Vagina (tissue), 2 donors: ENCODE measurements around the gene ANG.

Experiments
- CTCF ChIP-seq, 3 experiments: fragments of 450-650 bp in 2 of 3; fragments of 200-600 bp in 1 of 3; sonication (generic) in 1 of 3; IDR thresholded peaks; one replicate each; pipeline ENCODE4 v1.5.1; 2017 to 2019; ENCODE audit warnings: antibody characterized with exemption in 3 of 3, mild to moderate bottlenecking in 2 of 3, moderate library complexity in 2 of 3
- POLR2AphosphoS5 ChIP-seq, 2 donors: sonication (generic); formaldehyde crosslinking; IDR thresholded peaks; one replicate each; pipeline ENCODE4 v1.9.0; 2017; ENCODE audit warnings: antibody characterized with exemption in 2 of 2, mild to moderate bottlenecking in 2 of 2, low read depth in 1 of 2; ENCODE audit not compliant: insufficient read depth in 1 of 2

GRCh38 chr14:20707622-20708021, 19.1 kb downstream of the ANG start:
- TF ChIP-seq CTCF (IDR thresholded peaks at IDR 0.05) (no peak), POLR2AphosphoS5 (IDR thresholded peaks at IDR 0.05; ENCODE audit: insufficient read depth in 1 of 2, low read depth in 1 of 2) (peak in 1 of 2 donors; percentile 22)
